ENCODE data around the gene CCNB1.

CCNB1 gene

GRCh38 chr5:69211200-69211599, 44.2 kb downstream of the CCNB1 start:
- ATAC-seq (ENCODE audit: insufficient read depth, low read depth) (no peak), DNase-seq (no peak)
- H2AFZ ChIP-seq (ENCODE audit: low read depth, low read length): no peak overlapping the region
- H3K27ac ChIP-seq (ENCODE audit: low read length): no peak overlapping the region
- TF ChIP-seq EZH2 (IDR thresholded peaks at IDR 0.05; ENCODE audit: borderline replicate concordance, low read depth, low read length, severe bottlenecking) (no peak), CTCF (IDR thresholded peaks at IDR 0.05; ENCODE audit: borderline replicate concordance, extremely low read depth, low read length, poor library complexity, severe bottlenecking) (no peak)
- no peaks in the 10 kb centered on the region for H4K20me1 ChIP-seq (ENCODE audit: insufficient read depth, low read length)
- peaks cover 51% of the 10 kb centered on the region for H3K36me3 ChIP-seq (ENCODE audit: insufficient read depth, low read length)
- H3K79me2 ChIP-seq (ENCODE audit: insufficient read depth, low read length): no peaks in the 10 kb centered on the region
- no peaks in the 10 kb centered on the region for H3K9me3 ChIP-seq (ENCODE audit: insufficient read depth, low read length, severe bottlenecking)
- peaks cover 5% of the 10 kb centered on the region for H3K4me1 ChIP-seq (ENCODE audit: insufficient read depth, low read length)
- H3K9ac ChIP-seq (ENCODE audit: low read depth, low read length): no peak overlapping the region
- H3K4me3 ChIP-seq (ENCODE audit: low read depth in 1 of 2, low read length in 2 of 2): no peak overlapping the region
- no peak overlapping the region for H3K4me2 ChIP-seq (ENCODE audit: insufficient read depth, low read length)
- no peaks in the 10 kb centered on the region for H3K27me3 ChIP-seq (ENCODE audit: insufficient read depth, low read length, poor library complexity)

- Histone ChIP-seq H4K20me1 (ENCODE audit: insufficient read depth, low read length) (no peaks in the 10 kb centered on the region), H3K9ac (ENCODE audit: low read depth, low read length) (no peak overlapping the region)
- DNase-seq: no peak
These were observed 45.1 kb downstream of the CCNB1 start for GRCh38 chr5:69212022-69212421.

GRCh38 chr5:69213513-69214215, 46.7 kb downstream of the CCNB1 start:
- H3K4me3 ChIP-seq (ENCODE audit: low read depth in 1 of 2, low read length in 2 of 2): no peak overlapping the region
- no peak overlapping the region for H3K9ac ChIP-seq (ENCODE audit: low read depth, low read length)
- no peak overlapping the region for H2AFZ ChIP-seq (ENCODE audit: low read depth, low read length)
- H3K27me3 ChIP-seq (ENCODE audit: insufficient read depth, low read length, poor library complexity): no peaks in the 10 kb centered on the region
- H3K27ac ChIP-seq (ENCODE audit: low read length): no peak overlapping the region
- H3K9me3 ChIP-seq (ENCODE audit: insufficient read depth, low read length, severe bottlenecking): no peaks in the 10 kb centered on the region
- peaks cover 19% of the 10 kb centered on the region for H3K4me1 ChIP-seq (ENCODE audit: insufficient read depth, low read length)
- no peaks in the 10 kb centered on the region for H4K20me1 ChIP-seq (ENCODE audit: insufficient read depth, low read length)
- no peak overlapping the region for H3K4me2 ChIP-seq (ENCODE audit: insufficient read depth, low read length)
- no peak for ATAC-seq (ENCODE audit: insufficient read depth, low read depth)
- H3K79me2 ChIP-seq (ENCODE audit: insufficient read depth, low read length): peaks cover 11% of the 10 kb centered on the region
- no peak for TF ChIP-seq CTCF (IDR thresholded peaks at IDR 0.05; ENCODE audit: borderline replicate concordance, extremely low read depth, low read length, poor library complexity, severe bottlenecking)
- no peak for TF ChIP-seq EZH2 (IDR thresholded peaks at IDR 0.05; ENCODE audit: borderline replicate concordance, low read depth, low read length, severe bottlenecking)
- DNase-seq: no peak
- H3K36me3 ChIP-seq (ENCODE audit: insufficient read depth, low read length): peaks cover 35% of the 10 kb centered on the region

More at GRCh38 chr5:69212022-69212421, 45.1 kb downstream of the CCNB1 start:
- no peak overlapping the region for H3K27ac ChIP-seq (ENCODE audit: low read length)
- no peak for ATAC-seq (ENCODE audit: insufficient read depth, low read depth)
- no peaks in the 10 kb centered on the region for H3K9me3 ChIP-seq (ENCODE audit: insufficient read depth, low read length, severe bottlenecking)
- TF ChIP-seq EZH2 (IDR thresholded peaks at IDR 0.05; ENCODE audit: borderline replicate concordance, low read depth, low read length, severe bottlenecking): no peak
- no peak for TF ChIP-seq CTCF (IDR thresholded peaks at IDR 0.05; ENCODE audit: borderline replicate concordance, extremely low read depth, low read length, poor library complexity, severe bottlenecking)
- peaks cover 45% of the 10 kb centered on the region for H3K36me3 ChIP-seq (ENCODE audit: insufficient read depth, low read length)
- peaks cover 13% of the 10 kb centered on the region for H3K4me1 ChIP-seq (ENCODE audit: insufficient read depth, low read length)
- H3K4me3 ChIP-seq (ENCODE audit: low read depth in 1 of 2, low read length in 2 of 2): no peak overlapping the region
- H3K27me3 ChIP-seq (ENCODE audit: insufficient read depth, low read length, poor library complexity): no peaks in the 10 kb centered on the region
- H2AFZ ChIP-seq (ENCODE audit: low read depth, low read length): no peak overlapping the region
- H3K79me2 ChIP-seq (ENCODE audit: insufficient read depth, low read length): no peaks in the 10 kb centered on the region
- no peak overlapping the region for H3K4me2 ChIP-seq (ENCODE audit: insufficient read depth, low read length)
